Thyroid gland (tissue), 4 donors: ENCODE data around the gene BANK1.

Experiments used
- CTCF ChIP-seq, 6 experiments: fragments of 200-600 bp in 3 of 6; fragments of 450-650 bp in 3 of 6; sonication (generic) in 3 of 6; IDR thresholded peaks; one replicate each; pipeline ENCODE4 v1.5.1; 2016 to 2019; ENCODE audit warnings: antibody characterized with exemption in 6 of 6, mild to moderate bottlenecking in 2 of 6, inconsistent platforms in 1 of 6, moderate library complexity in 1 of 6
- POLR2A ChIP-seq, 2 donors: fragments of 450-650 bp; IDR thresholded peaks; one replicate each; pipeline ENCODE4 v1.6.1; 2017; ENCODE audit warnings: antibody characterized with exemption in 2 of 2, mild to moderate bottlenecking in 2 of 2, moderate library complexity in 1 of 2

- TF ChIP-seq POLR2A (IDR thresholded peaks at IDR 0.05), result no peak
- TF ChIP-seq CTCF (IDR thresholded peaks at IDR 0.05), result no peak
These were observed 141.1 kb downstream of the BANK1 start for GRCh38 chr4:101931619-101932018.
